GM23248 (cell line): ENCODE results near the gene CELF6. TPM values are rescaled to one million over a fixed set of nuclear protein-coding genes. Genes with fewer than 3 reads are reported as not detected.

Source experiments
- DNase-seq: peaks from one replicate; pipeline ENCODE4 v3.0.0-alpha.2; 2015
- H2AFZ ChIP-seq: fragments of 200-600 bp; sonication (generic); 2 replicates; pipeline ENCODE4 v1.6.1; 2016; ENCODE audit warnings: antibody characterized with exemption
- H3F3A ChIP-seq: fragments of 200-600 bp; sonication (generic); 2 replicates; pipeline ENCODE4 v1.6.1; 2016; ENCODE audit warnings: mild to moderate bottlenecking, antibody characterized with exemption, mixed run types; ENCODE audit not compliant: insufficient read depth
- H3K27ac ChIP-seq: fragments of 200-600 bp; sonication (generic); 2 replicates; pipeline ENCODE4 v1.5.1; 2016; ENCODE audit warnings: mild to moderate bottlenecking
- H3K27me3 ChIP-seq: fragments of 200-600 bp; sonication (generic); replicated peaks from 2 replicates; pipeline ENCODE4 v1.6.1; 2016; ENCODE audit warnings: mild to moderate bottlenecking; ENCODE audit not compliant: insufficient read depth
- H3K36me3 ChIP-seq: fragments of 200-600 bp; sonication (generic); 2 replicates; pipeline ENCODE4 v1.6.1; 2016; ENCODE audit warnings: low read depth, mild to moderate bottlenecking
- H3K4me1 ChIP-seq: fragments of 200-600 bp; sonication (generic); 2 replicates; pipeline ENCODE4 v1.6.1; 2016; ENCODE audit warnings: mild to moderate bottlenecking; ENCODE audit not compliant: insufficient read depth
- H3K4me2 ChIP-seq: fragments of 200-600 bp; sonication (generic); one replicate; pipeline ENCODE4 v1.6.1; 2016; ENCODE audit warnings: mild to moderate bottlenecking; ENCODE audit not compliant: unreplicated experiment
- H3K4me3 ChIP-seq: fragments of 200-600 bp; sonication (generic); 2 replicates; pipeline ENCODE4 v1.5.1; 2016; ENCODE audit warnings: mild to moderate bottlenecking
- H3K79me2 ChIP-seq: fragments of 200-600 bp; sonication (generic); 2 replicates; pipeline ENCODE4 v1.6.1; 2016; ENCODE audit warnings: mild to moderate bottlenecking; ENCODE audit not compliant: insufficient read depth
- H3K9ac ChIP-seq: fragments of 200-600 bp; sonication (generic); 2 replicates; pipeline ENCODE4 v1.6.1; 2016; ENCODE audit warnings: mild to moderate bottlenecking
- H3K9me2 ChIP-seq: fragments of 200-600 bp; sonication (generic); 2 replicates; pipeline ENCODE4 v1.6.1; 2016; ENCODE audit warnings: mixed run types, mild to moderate bottlenecking, moderate library complexity; ENCODE audit not compliant: insufficient read depth
- H3K9me3 ChIP-seq: fragments of 200-600 bp; sonication (generic); one replicate; pipeline ENCODE4 v1.6.1; 2017; ENCODE audit warnings: low read depth
- H4K20me1 ChIP-seq: fragments of 200-600 bp; sonication (generic); 2 replicates; pipeline ENCODE4 v1.6.0; 2016; ENCODE audit not compliant: insufficient read depth
- EZH2 ChIP-seq: fragments of 200-600 bp; sonication (generic); IDR thresholded peaks from 2 replicates; pipeline ENCODE4 v1.6.1; 2018; ENCODE audit warnings: antibody characterized with exemption, mild to moderate bottlenecking; ENCODE audit not compliant: insufficient read depth, poor library complexity, severe bottlenecking
- EZH2phosphoT487 ChIP-seq: fragments of 200-600 bp; sonication (generic); IDR thresholded peaks from 2 replicates; pipeline ENCODE4 v1.6.1; 2018; ENCODE audit warnings: antibody characterized with exemption, moderate library complexity, mild to moderate bottlenecking, low read depth; ENCODE audit not compliant: insufficient read depth
- WGBS, 2 experiments: methylation state at CpG; one replicate each; pipeline ENCODE4 v1.1.6; 2015 to 2017; ENCODE audit warnings: low lambda C conversion rate in 2 of 2, low coverage in 1 of 2; ENCODE audit errors: missing lambda C conversion rate in 2 of 2; 5-methylcytosine and 5-hydroxymethylcytosine counted together
- in situ Hi-C: fragments of 300-500 bp; cut with MboI; formaldehyde crosslinking; loops from 2 replicates; pipeline ENCODE4 v1.15.0; 2020
- polyA plus RNA-seq: library from polyadenylated mRNA; unstranded; fragments of >200 nt; fragmentation: Nextera tagmentation; extraction: Ambion mirVana; gene quantifications from 2 replicates; pipeline ENCODE4 v1.2.1, GENCODE V29; 2016
- total RNA-seq: library from RNA; depleted of rRNA; stranded (reverse); fragments of >200 nt; shearing (Covaris generic); gene quantifications from 2 replicates; pipeline ENCODE4 v1.2.3, GENCODE V29; 2014

Gene CELF6
- total and polyA plus RNA-seq, 2 experiments from 2014 or later = 0.08 to 0.22 TPM

- no peak for DNase-seq
- H3K9me2 ChIP-seq = no peaks in the 10 kb centered on the region
- H3F3A ChIP-seq = no peaks in the 10 kb centered on the region
- H3K9me3 ChIP-seq = no peaks in the 10 kb centered on the region
- H3K79me2 ChIP-seq = no peaks in the 10 kb centered on the region
- H3K27me3 ChIP-seq = no peaks in the 10 kb centered on the region
- H3K4me1 ChIP-seq = no peaks in the 10 kb centered on the region
- H3K27ac ChIP-seq = no peak overlapping the region
- no peak overlapping the region for H3K9ac ChIP-seq
- no peak overlapping the region for H2AFZ ChIP-seq
- H3K36me3 ChIP-seq = no peaks in the 10 kb centered on the region
- no peaks in the 10 kb centered on the region for H4K20me1 ChIP-seq
- H3K4me3 ChIP-seq = no peak overlapping the region
- H3K4me2 ChIP-seq = no peak overlapping the region
- 82 to 94% methylated on average over 3 of the region's 3 CpGs for WGBS, 2 experiments
- TF ChIP-seq EZH2 (no peak), EZH2phosphoT487 (no peak)
- in situ Hi-C loops = no loop called here
Observed at GRCh38 chr15:72331021-72331420, 11.1 kb upstream of the CELF6 start.

- Histone ChIP-seq H3K79me2 (no peaks in the 10 kb centered on the region), H3K27me3 (peaks cover 3% of the 10 kb centered on the region; the same call in 1 of the 2 replicates), H4K20me1 (no peaks in the 10 kb centered on the region), H3K9me3 (no peaks in the 10 kb centered on the region), H3K4me2 (no peak overlapping the region), H3K9ac (no peak overlapping the region), H3K4me3 (no peak overlapping the region), H3K36me3 (no peaks in the 10 kb centered on the region), H2AFZ (no peak overlapping the region), H3F3A (peaks cover 4% of the 10 kb centered on the region; the same call in 1 of the 2 replicates), H3K4me1 (0 out of 2 replicates have a peak, but pooled peaks cover 5% of the 10 kb centered on the region), H3K9me2 (no peaks in the 10 kb centered on the region), H3K27ac (no peak overlapping the region)
- DNase-seq = no peak
- TF ChIP-seq EZH2 = no peak
- TF ChIP-seq EZH2phosphoT487 = no peak
- in situ Hi-C loops = no loop called here
- WGBS, 2 experiments = 93 to 94% methylated on average over 1 of the region's 1 CpG
Observed at GRCh38 chr15:72323752-72324151, 3.8 kb upstream of the CELF6 start.

- peaks cover 4% of the 10 kb centered on the region; the same call in 1 of the 2 replicates for H3F3A ChIP-seq
- no peak overlapping the region for H2AFZ ChIP-seq
- H3K36me3 ChIP-seq = no peaks in the 10 kb centered on the region
- no peaks in the 10 kb centered on the region for H3K79me2 ChIP-seq
- peaks cover 3% of the 10 kb centered on the region; the same call in 1 of the 2 replicates for H3K27me3 ChIP-seq
- H3K9ac ChIP-seq = no peak overlapping the region
- no peaks in the 10 kb centered on the region for H4K20me1 ChIP-seq
- DNase-seq = peak; percentile 80
- H3K4me3 ChIP-seq = no peak overlapping the region
- H3K27ac ChIP-seq = no peak overlapping the region
- H3K4me2 ChIP-seq = no peak overlapping the region
- TF ChIP-seq EZH2phosphoT487 (no peak), EZH2 (no peak)
- no peaks in the 10 kb centered on the region for H3K9me3 ChIP-seq
- 8 to 14% methylated on average over 29 to 46 of the region's 48 CpGs for WGBS, 2 experiments
- in situ Hi-C loops = no loop called here
- H3K9me2 ChIP-seq = no peaks in the 10 kb centered on the region
- H3K4me1 ChIP-seq = 0 out of 2 replicates have a peak, but pooled peaks cover 5% of the 10 kb centered on the region
Observed at GRCh38 chr15:72319360-72319984, 485 bp downstream of the CELF6 start.

GRCh38 chr15:72318408-72318942 lies 1.5 kb downstream of the CELF6 start:
- in situ Hi-C loops = no loop called here
- H3K36me3 ChIP-seq = no peaks in the 10 kb centered on the region
- 41 to 60% methylated on average over 2 of the region's 2 CpGs for WGBS, 2 experiments
- H3K27me3 ChIP-seq = peaks cover 3% of the 10 kb centered on the region; the same call in 1 of the 2 replicates
- peaks cover 4% of the 10 kb centered on the region; the same call in 1 of the 2 replicates for H3F3A ChIP-seq
- no peak overlapping the region for H3K27ac ChIP-seq
- no peaks in the 10 kb centered on the region for H3K79me2 ChIP-seq
- H3K4me3 ChIP-seq = no peak overlapping the region
- no peaks in the 10 kb centered on the region for H3K9me2 ChIP-seq
- no peak overlapping the region for H3K9ac ChIP-seq
- H2AFZ ChIP-seq = no peak overlapping the region
- H3K4me2 ChIP-seq = no peak overlapping the region
- TF ChIP-seq EZH2 (no peak), EZH2phosphoT487 (no peak)
- H4K20me1 ChIP-seq = no peaks in the 10 kb centered on the region
- no peak for DNase-seq
- 0 out of 2 replicates have a peak, but pooled peaks cover 5% of the 10 kb centered on the region for H3K4me1 ChIP-seq
- no peaks in the 10 kb centered on the region for H3K9me3 ChIP-seq
